AG04449 (cell line): ENCODE results near the gene OBSL1.

Experiments
- CTCF ChIA-PET: fragments of 350-600 bp; formaldehyde crosslinking; extraction: SDS; loops from one replicate; lab custom pipeline; 2021; ENCODE audit warnings: antibody characterized with exemption; lab: Yijun Ruan, JAX
- POLR2A ChIA-PET: fragments of 400-600, 350-600 bp; formaldehyde crosslinking; extraction: SDS; loops from one replicate; lab custom pipeline; 2020; ENCODE audit warnings: antibody characterized with exemption, inconsistent platforms; lab: Yijun Ruan, JAX
- DNase-seq: peaks from one replicate; pipeline ENCODE4 v3.0.0-alpha.2; 2010; ENCODE audit warnings: low read depth, low spot score
- H3K4me3 ChIP-seq: 2 replicates; pipeline ENCODE4 v1.5.1; 2011; ENCODE audit warnings: low read depth, mild to moderate bottlenecking, control low read depth, low read length
- TF ChIP-seq, protein P1 (sequence below): IDR thresholded peaks from one replicate; pipeline ENCODE4 v1.5.1; 2011; ENCODE audit warnings: mild to moderate bottlenecking, moderate library complexity, low read length, control low read depth, inconsistent platforms; ENCODE audit not compliant: insufficient read depth; ENCODE audit errors: missing control alignments

Gene OBSL1

DNA sequence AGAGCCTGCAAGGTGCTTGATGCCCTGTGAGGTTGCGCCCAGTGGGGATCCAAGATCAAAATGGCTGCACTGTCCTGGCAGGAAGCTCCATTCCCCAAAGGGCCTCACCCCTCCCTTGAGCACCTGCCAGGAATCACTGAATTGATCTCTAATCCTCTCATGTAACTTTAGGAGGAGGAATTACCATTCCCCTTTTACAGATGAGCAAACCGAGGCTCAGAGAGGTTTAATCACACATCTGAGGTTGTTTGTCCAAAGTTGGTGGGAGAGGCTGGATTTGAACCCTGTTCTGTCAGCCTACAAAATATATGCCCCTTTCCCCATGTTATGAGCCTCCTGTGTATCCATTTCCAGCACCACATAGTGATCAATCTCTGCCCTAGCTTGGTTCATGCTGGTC, 46.5 kb downstream of the OBSL1 start:
- H3K4me3 ChIP-seq = no peak overlapping the region
- TF ChIP-seq, protein P1, sequence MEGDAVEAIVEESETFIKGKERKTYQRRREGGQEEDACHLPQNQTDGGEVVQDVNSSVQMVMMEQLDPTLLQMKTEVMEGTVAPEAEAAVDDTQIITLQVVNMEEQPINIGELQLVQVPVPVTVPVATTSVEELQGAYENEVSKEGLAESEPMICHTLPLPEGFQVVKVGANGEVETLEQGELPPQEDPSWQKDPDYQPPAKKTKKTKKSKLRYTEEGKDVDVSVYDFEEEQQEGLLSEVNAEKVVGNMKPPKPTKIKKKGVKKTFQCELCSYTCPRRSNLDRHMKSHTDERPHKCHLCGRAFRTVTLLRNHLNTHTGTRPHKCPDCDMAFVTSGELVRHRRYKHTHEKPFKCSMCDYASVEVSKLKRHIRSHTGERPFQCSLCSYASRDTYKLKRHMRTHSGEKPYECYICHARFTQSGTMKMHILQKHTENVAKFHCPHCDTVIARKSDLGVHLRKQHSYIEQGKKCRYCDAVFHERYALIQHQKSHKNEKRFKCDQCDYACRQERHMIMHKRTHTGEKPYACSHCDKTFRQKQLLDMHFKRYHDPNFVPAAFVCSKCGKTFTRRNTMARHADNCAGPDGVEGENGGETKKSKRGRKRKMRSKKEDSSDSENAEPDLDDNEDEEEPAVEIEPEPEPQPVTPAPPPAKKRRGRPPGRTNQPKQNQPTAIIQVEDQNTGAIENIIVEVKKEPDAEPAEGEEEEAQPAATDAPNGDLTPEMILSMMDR = no peak
- DNase-seq = no peak
- POLR2A ChIA-PET = interaction anchor here (0.7 to 1.5 kb wide), 3 partner anchors 13 to 67 kb away, joined by 3 to 4 read pairs (median 3); partner anchors contain the start of genes CHPF and TMEM198
- CTCF ChIA-PET = interaction anchor here (1.0 to 20.4 kb wide), 7 partner anchors 16 to 230 kb away, joined by 3 to 1084 read pairs (median 178); partner anchors contain the start of genes ASIC4, CHPF, DNPEP and GMPPA

- DNase-seq = no peak
- CTCF ChIA-PET = interaction anchor here (0.7 to 39.0 kb wide), 10 partner anchors 2 to 228 kb away, joined by 3 to 1084 read pairs (median 142); partner anchors contain the start of genes ASIC4, CHPF, DNPEP and GMPPA
- POLR2A ChIA-PET = no interaction called here
Observed at GRCh38 chr2:219523031-219523671, 48.2 kb downstream of the OBSL1 start.

GRCh38 chr2:219522111-219523030, 49.0 kb downstream of the OBSL1 start:
- DNase-seq = peak; percentile 40
- ChIA-PET CTCF (interaction anchor here (0.9 to 39.0 kb wide), 16 partner anchors 3 to 243 kb away, joined by 3 to 1084 read pairs (median 16); partner anchors contain the start of genes ASIC4, CHPF, DNAJB2 and DNPEP), POLR2A (interaction anchor here (0.7 to 1.9 kb wide), 8 partner anchors 7 to 62 kb away, joined by 3 to 5 read pairs (median 4); partner anchors contain the start of gene GMPPA)
- TF ChIP-seq, protein P1 = peak; percentile 20
- H3K4me3 ChIP-seq = peak overlapping the region; percentile 25

More at GRCh38 chr2:219523031-219523671, 48.2 kb downstream of the OBSL1 start:
- TF ChIP-seq, protein P1 = no peak
- H3K4me3 ChIP-seq = no peak overlapping the region

- TF ChIP-seq, protein P1 = peak; percentile 94
- no peak for DNase-seq
- ChIA-PET POLR2A (interaction anchor here (0.9 to 1.9 kb wide), 9 partner anchors 9 to 52 kb away, joined by 3 to 5 read pairs (median 4); partner anchors contain the start of gene GMPPA), CTCF (interaction anchor here (0.9 to 39.0 kb wide), 19 partner anchors 4 to 242 kb away, joined by 3 to 1084 read pairs (median 7); partner anchors contain the start of genes ASIC4, CHPF, DNAJB2 and GMPPA)
- no peak overlapping the region; the same call in none of the 2 replicates for H3K4me3 ChIP-seq
Observed at GRCh38 chr2:219521066-219521880, 50.1 kb downstream of the OBSL1 start.

DNA sequence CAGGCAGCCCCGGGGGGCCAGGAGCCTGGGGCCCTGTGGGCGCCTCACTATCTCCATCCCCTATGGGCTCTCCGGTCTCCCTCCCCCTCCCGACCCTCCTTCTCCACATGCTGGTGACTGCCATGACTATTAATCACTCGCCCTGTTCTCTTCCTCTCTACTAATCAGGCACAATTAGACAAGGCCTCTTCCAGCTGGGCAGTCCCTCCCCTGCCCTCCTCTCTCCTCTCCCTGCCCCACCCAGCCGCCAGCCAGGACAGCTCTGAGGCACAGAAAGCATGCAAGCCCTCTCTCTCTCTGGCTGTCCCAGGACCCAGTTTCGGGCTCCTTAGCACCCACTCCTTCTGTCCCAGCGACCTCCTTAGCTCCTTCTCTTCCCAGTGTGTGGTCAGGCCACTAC, 51.3 kb downstream of the OBSL1 start:
- no peak overlapping the region for H3K4me3 ChIP-seq
- TF ChIP-seq, protein P1 = no peak
- ChIA-PET POLR2A (interaction anchor here (1.2 kb wide), 2 partner anchors 10 to 21 kb away, joined by 6 read pairs; partner anchors contain the start of gene GMPPA), CTCF (interaction anchor here (0.7 to 39.0 kb wide), 14 partner anchors 5 to 130 kb away, joined by 3 to 1084 read pairs (median 12); partner anchors contain the start of genes ASIC4, CHPF, GMPPA and TMEM198)
- DNase-seq = no peak
